H9 (cell line): ENCODE results near the gene TTC39C. TPM values are rescaled to one million over a fixed set of nuclear protein-coding genes. Genes with fewer than 3 reads are reported as not detected.

Experiments used
- DNase-seq: peaks from one replicate; pipeline ENCODE4 v3.0.0-alpha.2; 2017
- H2AFZ ChIP-seq: one replicate; pipeline ENCODE4 v1.6.1; 2013; ENCODE audit warnings: mild to moderate bottlenecking, low read length, control low read depth, moderate library complexity
- H2AK5ac ChIP-seq: 2 replicates; pipeline ENCODE4 v1.6.1; 2013; ENCODE audit warnings: low read length, control low read depth, mixed read lengths; ENCODE audit not compliant: insufficient read length
- H2BK120ac ChIP-seq: one replicate; pipeline ENCODE4 v1.6.1; 2013; ENCODE audit warnings: low read depth, mild to moderate bottlenecking, low read length, control low read depth, inconsistent platforms; ENCODE audit not compliant: poor library complexity, severe bottlenecking
- H2BK12ac ChIP-seq: 2 replicates; pipeline ENCODE4 v1.6.1; 2013; ENCODE audit warnings: low read length, control low read depth, mixed read lengths, low read depth; ENCODE audit not compliant: insufficient read length
- H2BK15ac ChIP-seq: 2 replicates; pipeline ENCODE4 v1.6.1; 2013; ENCODE audit warnings: low read depth, low read length, control low read depth
- H2BK20ac ChIP-seq: one replicate; pipeline ENCODE4 v1.6.1; 2013; ENCODE audit warnings: low read depth, mild to moderate bottlenecking, low read length, control low read depth, inconsistent platforms; ENCODE audit not compliant: poor library complexity, severe bottlenecking
- H2BK5ac ChIP-seq: 2 replicates; pipeline ENCODE4 v1.6.1; 2013; ENCODE audit warnings: low read length, control low read depth, mixed read lengths; ENCODE audit not compliant: insufficient read length
- H3K14ac ChIP-seq: 2 replicates; pipeline ENCODE4 v1.6.1; 2013; ENCODE audit warnings: low read length, control low read depth; ENCODE audit not compliant: insufficient read depth
- H3K18ac ChIP-seq: 2 replicates; pipeline ENCODE4 v1.6.1; 2013; ENCODE audit warnings: low read depth, mild to moderate bottlenecking, mixed read lengths, low read length, control low read depth; ENCODE audit not compliant: insufficient read length
- H3K23ac ChIP-seq: 2 replicates; pipeline ENCODE4 v1.6.1; 2013; ENCODE audit warnings: low read length, control low read depth, mixed read lengths, low read depth; ENCODE audit not compliant: insufficient read length
- H3K23me2 ChIP-seq: 2 replicates; pipeline ENCODE4 v1.6.1; 2013; ENCODE audit warnings: low read depth, mild to moderate bottlenecking, mixed read lengths, low read length, control low read depth; ENCODE audit not compliant: insufficient read length, poor library complexity, severe bottlenecking
- H3K27ac ChIP-seq: 2 replicates; pipeline ENCODE4 v1.5.1; 2013; ENCODE audit warnings: low read length, control low read depth, mixed read lengths, low read depth; ENCODE audit not compliant: insufficient read length
- H3K27me3 ChIP-seq: 2 replicates; pipeline ENCODE4 v1.6.1; 2013; ENCODE audit warnings: low read length, control low read depth, inconsistent platforms; ENCODE audit not compliant: insufficient read depth
- H3K4ac ChIP-seq: 2 replicates; pipeline ENCODE4 v1.6.1; 2013; ENCODE audit warnings: low read depth, mild to moderate bottlenecking, control low read depth, inconsistent platforms, low read length, moderate library complexity
- H3K4me1 ChIP-seq: 2 replicates; pipeline ENCODE4 v1.6.1; 2013; ENCODE audit warnings: low read length, control low read depth, inconsistent platforms; ENCODE audit not compliant: insufficient read depth
- H3K4me2 ChIP-seq: 2 replicates; pipeline ENCODE4 v1.6.1; 2013; ENCODE audit warnings: low read length, control low read depth, mixed read lengths; ENCODE audit not compliant: insufficient read length, insufficient read depth
- H3K56ac ChIP-seq: 2 replicates; pipeline ENCODE4 v1.6.1; 2013; ENCODE audit warnings: low read depth, mild to moderate bottlenecking, mixed read lengths, low read length, control low read depth; ENCODE audit not compliant: insufficient read length
- H3K79me1 ChIP-seq: 2 replicates; pipeline ENCODE4 v1.6.1; 2013; ENCODE audit warnings: low read depth, mild to moderate bottlenecking, moderate library complexity, low read length, control low read depth, inconsistent platforms; ENCODE audit not compliant: insufficient read depth, poor library complexity, severe bottlenecking
- H3K79me2 ChIP-seq: 2 replicates; pipeline ENCODE4 v1.6.1; 2013; ENCODE audit warnings: low read length, control low read depth, inconsistent platforms; ENCODE audit not compliant: insufficient read depth
- H3K9ac ChIP-seq: 2 replicates; pipeline ENCODE4 v1.6.1; 2013; ENCODE audit warnings: low read length, control low read depth, mixed read lengths; ENCODE audit not compliant: insufficient read length; ENCODE audit errors: extremely low read depth
- H3K9me3 ChIP-seq: one replicate; pipeline ENCODE4 v1.6.1; 2013; ENCODE audit warnings: low read depth, low read length, inconsistent platforms; ENCODE audit not compliant: control insufficient read depth
- H3T11ph ChIP-seq: one replicate; pipeline ENCODE4 v1.6.1; 2013; ENCODE audit warnings: mild to moderate bottlenecking, low read length, control low read depth, inconsistent platforms
- H4K20me1 ChIP-seq: one replicate; pipeline ENCODE4 v1.6.1; 2013; ENCODE audit not compliant: control insufficient read depth, insufficient read length, insufficient read depth
- H4K5ac ChIP-seq: 2 replicates; pipeline ENCODE4 v1.6.1; 2013; ENCODE audit warnings: low read depth, mild to moderate bottlenecking, mixed read lengths, low read length, control low read depth; ENCODE audit not compliant: insufficient read length
- H4K8ac ChIP-seq: replicated peaks from 2 replicates; pipeline ENCODE4 v1.6.1; 2013; ENCODE audit warnings: low read length, control low read depth, mixed read lengths, low read depth; ENCODE audit not compliant: insufficient read length
- H4K91ac ChIP-seq: 2 replicates; pipeline ENCODE4 v1.6.1; 2013; ENCODE audit warnings: low read depth, mild to moderate bottlenecking, moderate library complexity, mixed read lengths, low read length, control low read depth; ENCODE audit not compliant: insufficient read length
- H3K27ac Mint-ChIP-seq, 3 experiments: 2 replicates in 2 of 3; 3 replicates in 1 of 3; pipeline ENCODE4 v1.8.0; 2020 to 2021; ENCODE audit warnings: mixed read lengths in 3 of 3, mild to moderate bottlenecking in 1 of 3, moderate library complexity in 1 of 3
- H3K27me3 Mint-ChIP-seq: 2 replicates; pipeline ENCODE4 v1.8.0; 2021; ENCODE audit warnings: low read depth, mild to moderate bottlenecking, moderate library complexity, mixed read lengths
- H3K36me3 Mint-ChIP-seq, 3 experiments: 2 replicates in 2 of 3; 3 replicates in 1 of 3; pipeline ENCODE4 v1.8.0; 2020 to 2021; ENCODE audit warnings: low read depth in 3 of 3, mixed read lengths in 3 of 3; ENCODE audit not compliant: insufficient read depth in 1 of 3
- H3K4me1 Mint-ChIP-seq, 2 experiments: 2 replicates each; pipeline ENCODE4 v1.8.0; 2020; ENCODE audit warnings: mixed read lengths in 2 of 2
- H3K4me3 Mint-ChIP-seq, 2 experiments: 2 replicates in 1 of 2; 3 replicates in 1 of 2; pipeline ENCODE4 v1.8.0; 2020 to 2021; ENCODE audit warnings: mild to moderate bottlenecking in 2 of 2, mixed read lengths in 2 of 2, moderate library complexity in 1 of 2
- H3K9me3 Mint-ChIP-seq, 2 experiments: 2 replicates in 1 of 2; 3 replicates in 1 of 2; pipeline ENCODE4 v1.8.0; 2020; ENCODE audit warnings: mild to moderate bottlenecking in 2 of 2, mixed read lengths in 2 of 2, moderate library complexity in 1 of 2
- whole genome bisulfite sequencing: extraction: QIAGEN DNeasy Blood & Tissue Kit; methylation state at CpG from one replicate; pipeline ENCODE4 v1.1.7; 2013; ENCODE audit warnings: missing lambda C conversion rate, low lambda C conversion rate, mixed read lengths; ENCODE audit not compliant: insufficient read length; ENCODE audit errors: extremely low coverage; 5-methylcytosine and 5-hydroxymethylcytosine counted together
- total RNA-seq: library from RNA; stranded (reverse); gene quantifications from 2 replicates; pipeline ENCODE4 v1.2.1, GENCODE V29; 2021
- TF ChIP-seq, protein P1 (sequence below): fragments of 200-600 bp; sonication (generic); conservative IDR thresholded peaks from 3 replicates; pipeline ENCODE4 v1.8.0; 2021; ENCODE audit warnings: antibody characterized with exemption, mild to moderate bottlenecking

TTC39C gene
- total RNA-seq, 1 experiment from 2014 or later = 18.0 TPM

DNA sequence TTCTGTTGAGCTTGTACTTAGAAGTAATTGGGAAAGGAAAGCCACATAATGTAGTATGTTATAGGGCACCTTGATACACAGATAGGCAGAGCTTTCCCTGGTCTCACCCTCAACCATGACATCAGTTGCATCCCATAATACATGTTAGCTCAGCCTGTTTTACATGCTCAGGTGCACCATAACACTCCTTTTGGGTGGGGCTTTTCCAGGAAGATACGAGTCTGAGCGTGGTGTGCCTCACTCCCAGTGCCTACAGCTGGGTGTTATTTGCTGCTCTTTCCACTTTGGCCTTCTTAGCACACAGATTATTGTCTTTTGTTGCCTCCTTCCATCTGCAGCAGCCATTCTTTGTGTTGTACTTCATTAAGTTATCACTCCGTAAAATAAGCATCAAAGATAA lies 11.9 kb downstream of the TTC39C start:
- Histone ChIP-seq H3K18ac (no peak overlapping the region), H4K20me1 (no peaks in the 10 kb centered on the region), H2BK120ac (no peak overlapping the region), H3K4me2 (no peak overlapping the region), H2BK15ac (no peak overlapping the region), H4K91ac (no peak overlapping the region), H3K79me1 (no peaks in the 10 kb centered on the region), H3K27me3 (no peaks in the 10 kb centered on the region), H3K9ac (no peak overlapping the region), H3K4ac (no peak overlapping the region), H4K8ac (no peak overlapping the region), H2BK12ac (no peak overlapping the region), H2BK5ac (no peak overlapping the region), H3K14ac (no peak overlapping the region), H4K5ac (no peak overlapping the region), H3K27ac (no peak overlapping the region), H3K23ac (no peak overlapping the region), H2BK20ac (no peak overlapping the region), H3K56ac (no peak overlapping the region), H2AK5ac (no peak overlapping the region), H3T11ph (no peak overlapping the region), H3K9me3 (no peaks in the 10 kb centered on the region), H2AFZ (no peak overlapping the region), H3K79me2 (peaks cover 26% of the 10 kb centered on the region; the same call in 1 of the 2 replicates), H3K23me2 (no peaks in the 10 kb centered on the region), H3K4me1 (peaks cover 4% of the 10 kb centered on the region; the same call in 1 of the 2 replicates)
- H3K27ac Mint-ChIP-seq = no peak overlapping the region; a peak in 1 of 7 replicates
- DNase-seq = no peak
- H3K4me3 Mint-ChIP-seq = no peak overlapping the region
- TF ChIP-seq, protein P1, sequence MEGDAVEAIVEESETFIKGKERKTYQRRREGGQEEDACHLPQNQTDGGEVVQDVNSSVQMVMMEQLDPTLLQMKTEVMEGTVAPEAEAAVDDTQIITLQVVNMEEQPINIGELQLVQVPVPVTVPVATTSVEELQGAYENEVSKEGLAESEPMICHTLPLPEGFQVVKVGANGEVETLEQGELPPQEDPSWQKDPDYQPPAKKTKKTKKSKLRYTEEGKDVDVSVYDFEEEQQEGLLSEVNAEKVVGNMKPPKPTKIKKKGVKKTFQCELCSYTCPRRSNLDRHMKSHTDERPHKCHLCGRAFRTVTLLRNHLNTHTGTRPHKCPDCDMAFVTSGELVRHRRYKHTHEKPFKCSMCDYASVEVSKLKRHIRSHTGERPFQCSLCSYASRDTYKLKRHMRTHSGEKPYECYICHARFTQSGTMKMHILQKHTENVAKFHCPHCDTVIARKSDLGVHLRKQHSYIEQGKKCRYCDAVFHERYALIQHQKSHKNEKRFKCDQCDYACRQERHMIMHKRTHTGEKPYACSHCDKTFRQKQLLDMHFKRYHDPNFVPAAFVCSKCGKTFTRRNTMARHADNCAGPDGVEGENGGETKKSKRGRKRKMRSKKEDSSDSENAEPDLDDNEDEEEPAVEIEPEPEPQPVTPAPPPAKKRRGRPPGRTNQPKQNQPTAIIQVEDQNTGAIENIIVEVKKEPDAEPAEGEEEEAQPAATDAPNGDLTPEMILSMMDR = no peak
- H3K9me3 Mint-ChIP-seq = no peaks in the 10 kb centered on the region
- 0 out of 7 replicates have a peak, but pooled peaks cover 0 to 3% (median 0%) of the 10 kb centered on the region in 3 experiments for H3K36me3 Mint-ChIP-seq
- no peaks in the 10 kb centered on the region for H3K27me3 Mint-ChIP-seq
- no CpG with 5 or more reads among the region's 3 CpGs for WGBS
- H3K4me1 Mint-ChIP-seq = peaks cover 34 to 40% of the 10 kb centered on the region in 2 experiments
